Mesodermal cell (in vitro differentiated cells): ENCODE data around the gene XAGE1B.
"Not testable (repeated sequence)": the region's sequence is repeated elsewhere in the genome, so short reads cannot be mapped to it uniquely, and the experiment has no call there.

Source experiments
- H3K27ac ChIP-seq: 2 replicates; pipeline ENCODE4 v1.7.0; 2013; ENCODE audit warnings: mild to moderate bottlenecking, low read depth, low read length, moderate library complexity; ENCODE audit not compliant: severe bottlenecking
- H3K36me3 ChIP-seq: 2 replicates; pipeline ENCODE4 v1.7.1; 2013; ENCODE audit warnings: mild to moderate bottlenecking, low read length, moderate library complexity; ENCODE audit not compliant: control insufficient read depth, insufficient read depth
- H3K4me1 ChIP-seq: one replicate; pipeline ENCODE4 v1.7.1; 2013; ENCODE audit warnings: mild to moderate bottlenecking, low read length; ENCODE audit not compliant: insufficient read depth, control insufficient read depth, poor library complexity, severe bottlenecking
- H3K4me3 ChIP-seq: 2 replicates; pipeline ENCODE4 v1.7.0; 2013; ENCODE audit warnings: low read length, control low read depth, mild to moderate bottlenecking; ENCODE audit not compliant: insufficient read depth, poor library complexity, severe bottlenecking; ENCODE audit errors: extremely low read depth
- H3K9me3 ChIP-seq: 2 replicates; pipeline ENCODE4 v1.7.1; 2013; ENCODE audit warnings: mild to moderate bottlenecking, low read length, moderate library complexity; ENCODE audit not compliant: control insufficient read depth
- WGBS, 2 experiments: methylation state at CpG; one replicate each; pipeline ENCODE4 v1.1.5; 2013; ENCODE audit warnings: missing lambda C conversion rate in 2 of 2; ENCODE audit not compliant: insufficient coverage in 2 of 2; 5-methylcytosine and 5-hydroxymethylcytosine counted together

XAGE1B gene

GRCh38 chrX:52511126-52511525 is 5.7 kb downstream of the XAGE1B start:
- not testable (repeated sequence) for H3K9me3 ChIP-seq, H3K4me1 ChIP-seq, H3K36me3 ChIP-seq, H3K4me3 ChIP-seq, H3K27ac ChIP-seq
- no CpG with 5 or more reads among the region's 6 CpGs for WGBS, 2 experiments

- no peaks in the 10 kb centered on the region for H3K36me3 ChIP-seq
- WGBS, 2 experiments, result 87 to 97% methylated on average over 3 to 5 of the region's 6 CpGs
- H3K4me1 ChIP-seq, result no peaks in the 10 kb centered on the region
- H3K9me3 ChIP-seq, result no peaks in the 10 kb centered on the region
- H3K4me3 ChIP-seq, result no peak overlapping the region
- H3K27ac ChIP-seq, result no peak overlapping the region
Measured at GRCh38 chrX:52509916-52510315, 6.9 kb downstream of the XAGE1B start.

- Histone ChIP-seq H3K4me1 (no peaks in the 10 kb centered on the region), H3K27ac (no peak overlapping the region), H3K9me3 (no peaks in the 10 kb centered on the region), H3K36me3 (no peaks in the 10 kb centered on the region), H3K4me3 (no peak overlapping the region)
- WGBS, 2 experiments, result no CpG with 5 or more reads among the region's 3 CpGs
Measured at GRCh38 chrX:52507331-52507730, 9.5 kb downstream of the XAGE1B start.

GRCh38 chrX:52504551-52504950 is 12.3 kb downstream of the XAGE1B start:
- no peaks in the 10 kb centered on the region for H3K36me3 ChIP-seq
- H3K27ac ChIP-seq, result no peak overlapping the region
- H3K4me3 ChIP-seq, result no peak overlapping the region
- 43 to 100% methylated on average over 1 to 4 of the region's 4 CpGs for WGBS, 2 experiments
- no peaks in the 10 kb centered on the region for H3K9me3 ChIP-seq
- H3K4me1 ChIP-seq, result no peaks in the 10 kb centered on the region

- H3K9me3 ChIP-seq, H3K4me3 ChIP-seq, H3K36me3 ChIP-seq, H3K4me1 ChIP-seq, H3K27ac ChIP-seq: not testable (repeated sequence)
- no CpG with 5 or more reads among the region's 6 CpGs for WGBS, 2 experiments
Measured at GRCh38 chrX:52501362-52501761, 15.5 kb downstream of the XAGE1B start.

- no CpG with 5 or more reads among the region's 5 CpGs for WGBS, 2 experiments
- not testable (repeated sequence) for H3K4me3 ChIP-seq, H3K36me3 ChIP-seq, H3K9me3 ChIP-seq, H3K27ac ChIP-seq, H3K4me1 ChIP-seq
Measured at GRCh38 chrX:52496419-52496772, 20.5 kb downstream of the XAGE1B start.

GRCh38 chrX:52495545-52496418 is 21.1 kb downstream of the XAGE1B start, which contains the start of gene XAGE1A:
TSS of gene XAGE1A (plus strand) at chrX:52495808. CDS start at chrX:52497362, 1,554 bp downstream.
- WGBS, 2 experiments, result no CpG with 5 or more reads among the region's 41 CpGs
- H3K27ac ChIP-seq, result not testable (repeated sequence)

GRCh38 chrX:52471301-52471700 is 45.6 kb downstream of the XAGE1B start:
- not testable (repeated sequence) for H3K36me3 ChIP-seq, H3K4me1 ChIP-seq, H3K9me3 ChIP-seq, H3K27ac ChIP-seq, H3K4me3 ChIP-seq
- WGBS, 2 experiments, result no CpG with 5 or more reads among the region's 1 CpG

More at GRCh38 chrX:52495545-52496418, 21.1 kb downstream of the XAGE1B start, which contains the start of gene XAGE1A:
- H3K36me3 ChIP-seq, H3K4me1 ChIP-seq, H3K9me3 ChIP-seq, H3K4me3 ChIP-seq: not testable (repeated sequence)
